GM23338 (cell line): ENCODE data around the gene CCL14. TPM values are rescaled to one million over a fixed set of nuclear protein-coding genes. Genes with fewer than 3 reads are reported as not detected.

Source experiments
- ATAC-seq: fragments of 200-7000 bp; cut with Tn5 transposase; 3 replicates; pipeline ENCODE4 v1.9.1; 2020
- DNase-seq: peaks from one replicate; pipeline ENCODE4 v3.0.0-alpha.2; 2015; ENCODE audit warnings: low spot score
- H2AFZ ChIP-seq: fragments of 200-600 bp; sonication (generic); 2 replicates; pipeline ENCODE4 v1.8.0; 2016; ENCODE audit warnings: antibody characterized with exemption, mild to moderate bottlenecking, moderate library complexity
- H3F3A ChIP-seq: fragments of 200-600 bp; sonication (generic); replicated peaks from 2 replicates; pipeline ENCODE4 v1.8.0; 2017; ENCODE audit warnings: antibody characterized with exemption, mixed run types, low read depth
- H3K27ac ChIP-seq: fragments of 200-600 bp; sonication (generic); 2 replicates; pipeline ENCODE4 v1.6.1; 2016; ENCODE audit warnings: low read depth
- H3K27me3 ChIP-seq: fragments of 200-600 bp; sonication (generic); 2 replicates; pipeline ENCODE4 v1.8.0; 2016; ENCODE audit warnings: mild to moderate bottlenecking, mixed run types, moderate library complexity; ENCODE audit not compliant: insufficient read depth
- H3K36me3 ChIP-seq: fragments of 200-600 bp; sonication (generic); 2 replicates; pipeline ENCODE4 v1.8.0; 2016; ENCODE audit warnings: mild to moderate bottlenecking; ENCODE audit not compliant: insufficient read depth
- H3K4me1 ChIP-seq: fragments of 200-600 bp; sonication (generic); 2 replicates; pipeline ENCODE4 v1.8.0; 2016; ENCODE audit warnings: mild to moderate bottlenecking, moderate library complexity; ENCODE audit not compliant: insufficient read depth
- H3K4me2 ChIP-seq: fragments of 200-600 bp; sonication (generic); 2 replicates; pipeline ENCODE4 v1.7.1; 2017; ENCODE audit warnings: mixed run types
- H3K4me3 ChIP-seq: fragments of 200-600 bp; sonication (generic); 2 replicates; pipeline ENCODE4 v1.6.1; 2016; ENCODE audit warnings: mixed run types
- H3K79me2 ChIP-seq: fragments of 200-600 bp; sonication (generic); replicated peaks from 2 replicates; pipeline ENCODE4 v1.8.0; 2017; ENCODE audit warnings: mild to moderate bottlenecking; ENCODE audit not compliant: insufficient read depth
- H3K9me2 ChIP-seq: fragments of 200-600 bp; sonication (generic); 2 replicates; pipeline ENCODE4 v1.8.0; 2017; ENCODE audit not compliant: insufficient read depth
- H4K20me1 ChIP-seq: fragments of 200-600 bp; sonication (generic); replicated peaks from 2 replicates; pipeline ENCODE4 v1.8.0; 2017; ENCODE audit warnings: mild to moderate bottlenecking; ENCODE audit not compliant: insufficient read depth
- H3K27ac Mint-ChIP-seq: 2 replicates; pipeline ENCODE4 v1.8.0; 2020; ENCODE audit warnings: inconsistent platforms, mild to moderate bottlenecking, moderate library complexity, mixed read lengths
- H3K27me3 Mint-ChIP-seq: 3 replicates; pipeline ENCODE4 v1.8.0; 2022; ENCODE audit warnings: low read depth, mild to moderate bottlenecking, moderate library complexity, mixed read lengths, inconsistent platforms; ENCODE audit not compliant: insufficient read depth, poor library complexity
- H3K36me3 Mint-ChIP-seq: 3 replicates; pipeline ENCODE4 v1.8.0; 2021; ENCODE audit warnings: low read depth, mild to moderate bottlenecking, inconsistent platforms, moderate library complexity, mixed read lengths
- H3K4me1 Mint-ChIP-seq: 3 replicates; pipeline ENCODE4 v1.8.0; 2020; ENCODE audit warnings: mild to moderate bottlenecking, inconsistent platforms, mixed read lengths
- H3K4me3 Mint-ChIP-seq: 3 replicates; pipeline ENCODE4 v1.8.0; 2021; ENCODE audit warnings: moderate library complexity, mild to moderate bottlenecking, inconsistent platforms, mixed read lengths
- H3K9me3 Mint-ChIP-seq: 3 replicates; pipeline ENCODE4 v1.8.0; 2020; ENCODE audit warnings: moderate library complexity, mild to moderate bottlenecking, inconsistent platforms, mixed read lengths
- CREB1 ChIP-seq: fragments of 250-450 bp; sonication (Bioruptor Pico); IDR thresholded peaks from 2 replicates; pipeline ENCODE4 v1.5.0; 2020; ENCODE audit warnings: low read depth, mild to moderate bottlenecking, moderate library complexity
- EZH2 ChIP-seq: fragments of 200-600 bp; sonication (generic); IDR thresholded peaks from one replicate; pipeline ENCODE4 v1.8.0; 2017; ENCODE audit warnings: antibody characterized with exemption, mild to moderate bottlenecking, low read depth; ENCODE audit not compliant: unreplicated experiment
- EZH2phosphoT487 ChIP-seq: fragments of 200-600 bp; sonication (generic); IDR thresholded peaks from one replicate; pipeline ENCODE4 v1.8.1; 2018; ENCODE audit warnings: antibody characterized with exemption; ENCODE audit not compliant: unreplicated experiment
- JUNB ChIP-seq: IDR thresholded peaks from one replicate; pipeline ENCODE4 v1.6.1; 2016; ENCODE audit warnings: antibody characterized with exemption; ENCODE audit not compliant: unreplicated experiment
- NANOG ChIP-seq: IDR thresholded peaks from 2 replicates; pipeline ENCODE4 v1.6.1; 2016; ENCODE audit warnings: antibody characterized with exemption, borderline replicate concordance
- POLR2AphosphoS5 ChIP-seq: IDR thresholded peaks from 2 replicates; pipeline ENCODE4 v1.6.1; 2016; ENCODE audit warnings: antibody characterized with exemption, low read depth
- STAT1 ChIP-seq: IDR thresholded peaks from one replicate; pipeline ENCODE4 v1.6.1; 2016; ENCODE audit warnings: antibody characterized with exemption; ENCODE audit not compliant: unreplicated experiment
- ZNF114 ChIP-seq: fragments of 250-450 bp; sonication (Bioruptor Pico); IDR thresholded peaks from 2 replicates; pipeline ENCODE4 v1.5.0; 2020; ENCODE audit warnings: mild to moderate bottlenecking, moderate library complexity
- ZNF331 ChIP-seq: fragments of 250-450 bp; sonication (Bioruptor Pico); IDR thresholded peaks from 2 replicates; pipeline ENCODE4 v1.5.0; 2020; ENCODE audit warnings: low read depth, mild to moderate bottlenecking, moderate library complexity
- ZNF462 ChIP-seq: fragments of 250-450 bp; sonication (Bioruptor Pico); IDR thresholded peaks from 2 replicates; pipeline ENCODE4 v1.5.0; 2020; ENCODE audit warnings: mild to moderate bottlenecking, moderate library complexity
- polyA plus RNA-seq: library from polyadenylated mRNA; unstranded; fragments of >200 nt; fragmentation: Nextera tagmentation; extraction: Ambion mirVana; gene quantifications from 2 replicates; pipeline ENCODE4 v1.2.1, GENCODE V29; 2016
- total RNA-seq: library from RNA; depleted of rRNA; stranded (reverse); fragments of >200 nt; shearing (Covaris generic); gene quantifications from 2 replicates; pipeline ENCODE4 v1.2.3, GENCODE V29; 2014
- TF ChIP-seq, protein P1 (sequence below): IDR thresholded peaks from one replicate; pipeline ENCODE4 v1.6.1; 2018; ENCODE audit warnings: antibody characterized with exemption; ENCODE audit not compliant: unreplicated experiment
- TF ChIP-seq, protein P2 (sequence below), 2 experiments: fragments of 200-600 bp in 1 of 2; sonication (generic) in 1 of 2; conservative IDR thresholded peaks; 2 replicates each; pipeline versions ENCODE4 v1.5.1 to v1.6.1; 2016 to 2017; ENCODE audit warnings: antibody characterized with exemption in 2 of 2, low read depth in 2 of 2, mild to moderate bottlenecking in 2 of 2, moderate library complexity in 1 of 2
- TF ChIP-seq, protein P3 (sequence below): IDR thresholded peaks from 2 replicates; pipeline ENCODE4 v1.6.1; 2016; ENCODE audit warnings: antibody characterized with exemption

CCL14 gene
- total and polyA plus RNA-seq, 2 experiments from 2014 or later: not detected

DNA sequence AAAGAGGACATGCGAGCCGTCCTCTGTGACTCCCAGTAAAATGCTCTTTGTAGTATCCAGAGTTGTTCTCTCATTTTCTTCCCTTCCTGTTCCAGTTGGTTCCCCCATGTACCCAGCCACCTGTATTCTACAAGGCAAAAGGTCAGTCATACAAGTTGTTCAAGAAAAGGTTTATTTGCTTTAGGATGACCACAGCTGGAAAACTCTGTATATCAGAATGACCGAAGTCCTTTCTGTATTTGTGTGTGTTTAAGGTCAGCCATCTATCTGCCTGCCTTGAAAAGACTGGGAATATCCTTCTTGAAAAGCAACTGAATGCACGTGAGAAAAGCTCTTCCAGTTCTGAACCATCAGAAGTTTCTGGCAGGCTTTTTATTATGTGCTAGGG is 13.6 kb downstream of the CCL14 start:
- TF ChIP-seq NANOG (no peak), ZNF114 (CRISPR knock-in tag) (no peak), STAT1 (no peak), POLR2AphosphoS5 (no peak), ZNF462 (CRISPR knock-in tag) (no peak), CREB1 (CRISPR knock-in tag) (no peak), EZH2phosphoT487 (no peak), EZH2 (no peak), JUNB (no peak), ZNF331 (CRISPR knock-in tag) (no peak)
- TF ChIP-seq, protein P1, sequence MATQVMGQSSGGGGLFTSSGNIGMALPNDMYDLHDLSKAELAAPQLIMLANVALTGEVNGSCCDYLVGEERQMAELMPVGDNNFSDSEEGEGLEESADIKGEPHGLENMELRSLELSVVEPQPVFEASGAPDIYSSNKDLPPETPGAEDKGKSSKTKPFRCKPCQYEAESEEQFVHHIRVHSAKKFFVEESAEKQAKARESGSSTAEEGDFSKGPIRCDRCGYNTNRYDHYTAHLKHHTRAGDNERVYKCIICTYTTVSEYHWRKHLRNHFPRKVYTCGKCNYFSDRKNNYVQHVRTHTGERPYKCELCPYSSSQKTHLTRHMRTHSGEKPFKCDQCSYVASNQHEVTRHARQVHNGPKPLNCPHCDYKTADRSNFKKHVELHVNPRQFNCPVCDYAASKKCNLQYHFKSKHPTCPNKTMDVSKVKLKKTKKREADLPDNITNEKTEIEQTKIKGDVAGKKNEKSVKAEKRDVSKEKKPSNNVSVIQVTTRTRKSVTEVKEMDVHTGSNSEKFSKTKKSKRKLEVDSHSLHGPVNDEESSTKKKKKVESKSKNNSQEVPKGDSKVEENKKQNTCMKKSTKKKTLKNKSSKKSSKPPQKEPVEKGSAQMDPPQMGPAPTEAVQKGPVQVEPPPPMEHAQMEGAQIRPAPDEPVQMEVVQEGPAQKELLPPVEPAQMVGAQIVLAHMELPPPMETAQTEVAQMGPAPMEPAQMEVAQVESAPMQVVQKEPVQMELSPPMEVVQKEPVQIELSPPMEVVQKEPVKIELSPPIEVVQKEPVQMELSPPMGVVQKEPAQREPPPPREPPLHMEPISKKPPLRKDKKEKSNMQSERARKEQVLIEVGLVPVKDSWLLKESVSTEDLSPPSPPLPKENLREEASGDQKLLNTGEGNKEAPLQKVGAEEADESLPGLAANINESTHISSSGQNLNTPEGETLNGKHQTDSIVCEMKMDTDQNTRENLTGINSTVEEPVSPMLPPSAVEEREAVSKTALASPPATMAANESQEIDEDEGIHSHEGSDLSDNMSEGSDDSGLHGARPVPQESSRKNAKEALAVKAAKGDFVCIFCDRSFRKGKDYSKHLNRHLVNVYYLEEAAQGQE: no peak
- TF ChIP-seq, protein P2, sequence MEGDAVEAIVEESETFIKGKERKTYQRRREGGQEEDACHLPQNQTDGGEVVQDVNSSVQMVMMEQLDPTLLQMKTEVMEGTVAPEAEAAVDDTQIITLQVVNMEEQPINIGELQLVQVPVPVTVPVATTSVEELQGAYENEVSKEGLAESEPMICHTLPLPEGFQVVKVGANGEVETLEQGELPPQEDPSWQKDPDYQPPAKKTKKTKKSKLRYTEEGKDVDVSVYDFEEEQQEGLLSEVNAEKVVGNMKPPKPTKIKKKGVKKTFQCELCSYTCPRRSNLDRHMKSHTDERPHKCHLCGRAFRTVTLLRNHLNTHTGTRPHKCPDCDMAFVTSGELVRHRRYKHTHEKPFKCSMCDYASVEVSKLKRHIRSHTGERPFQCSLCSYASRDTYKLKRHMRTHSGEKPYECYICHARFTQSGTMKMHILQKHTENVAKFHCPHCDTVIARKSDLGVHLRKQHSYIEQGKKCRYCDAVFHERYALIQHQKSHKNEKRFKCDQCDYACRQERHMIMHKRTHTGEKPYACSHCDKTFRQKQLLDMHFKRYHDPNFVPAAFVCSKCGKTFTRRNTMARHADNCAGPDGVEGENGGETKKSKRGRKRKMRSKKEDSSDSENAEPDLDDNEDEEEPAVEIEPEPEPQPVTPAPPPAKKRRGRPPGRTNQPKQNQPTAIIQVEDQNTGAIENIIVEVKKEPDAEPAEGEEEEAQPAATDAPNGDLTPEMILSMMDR (conservative IDR thresholded peaks at IDR 0.05; ENCODE audit: low read depth in 2 of 2): no peak
- TF ChIP-seq, protein P3, sequence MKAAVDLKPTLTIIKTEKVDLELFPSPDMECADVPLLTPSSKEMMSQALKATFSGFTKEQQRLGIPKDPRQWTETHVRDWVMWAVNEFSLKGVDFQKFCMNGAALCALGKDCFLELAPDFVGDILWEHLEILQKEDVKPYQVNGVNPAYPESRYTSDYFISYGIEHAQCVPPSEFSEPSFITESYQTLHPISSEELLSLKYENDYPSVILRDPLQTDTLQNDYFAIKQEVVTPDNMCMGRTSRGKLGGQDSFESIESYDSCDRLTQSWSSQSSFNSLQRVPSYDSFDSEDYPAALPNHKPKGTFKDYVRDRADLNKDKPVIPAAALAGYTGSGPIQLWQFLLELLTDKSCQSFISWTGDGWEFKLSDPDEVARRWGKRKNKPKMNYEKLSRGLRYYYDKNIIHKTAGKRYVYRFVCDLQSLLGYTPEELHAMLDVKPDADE: no peak
- Mint-ChIP-seq H3K27me3 (peaks cover 2% of the 10 kb centered on the region), H3K36me3 (no peaks in the 10 kb centered on the region), H3K4me1 (peaks cover 3% of the 10 kb centered on the region; the same call in 1 of the 3 replicates), H3K4me3 (no peak overlapping the region), H3K9me3 (no peaks in the 10 kb centered on the region), H3K27ac (no peak overlapping the region)
- Histone ChIP-seq H3K9me2 (no peaks in the 10 kb centered on the region), H3K36me3 (no peaks in the 10 kb centered on the region), H4K20me1 (no peaks in the 10 kb centered on the region), H3K79me2 (no peaks in the 10 kb centered on the region), H2AFZ (no peak overlapping the region), H3F3A (no peaks in the 10 kb centered on the region), H3K4me1 (0 out of 2 replicates have a peak, but pooled peaks cover 4% of the 10 kb centered on the region), H3K4me2 (no peak overlapping the region), H3K27me3 (no peaks in the 10 kb centered on the region), H3K27ac (no peak overlapping the region), H3K4me3 (no peak overlapping the region)
- no peak for ATAC-seq
- no peak for DNase-seq
